H9 (cell line): Measurements from ENCODE around the gene MSL1. TPM values are rescaled to one million over a fixed set of nuclear protein-coding genes. Genes with fewer than 3 reads are reported as not detected.

Source experiments
- DNase-seq: peaks from one replicate; pipeline ENCODE4 v3.0.0-alpha.2; 2017
- H2AFZ ChIP-seq: one replicate; pipeline ENCODE4 v1.6.1; 2013; ENCODE audit warnings: mild to moderate bottlenecking, low read length, control low read depth, moderate library complexity
- H2AK5ac ChIP-seq: 2 replicates; pipeline ENCODE4 v1.6.1; 2013; ENCODE audit warnings: low read length, control low read depth, mixed read lengths; ENCODE audit not compliant: insufficient read length
- H2BK120ac ChIP-seq: one replicate; pipeline ENCODE4 v1.6.1; 2013; ENCODE audit warnings: low read depth, mild to moderate bottlenecking, low read length, control low read depth, inconsistent platforms; ENCODE audit not compliant: poor library complexity, severe bottlenecking
- H2BK12ac ChIP-seq: 2 replicates; pipeline ENCODE4 v1.6.1; 2013; ENCODE audit warnings: low read length, control low read depth, mixed read lengths, low read depth; ENCODE audit not compliant: insufficient read length
- H2BK15ac ChIP-seq: 2 replicates; pipeline ENCODE4 v1.6.1; 2013; ENCODE audit warnings: low read depth, low read length, control low read depth
- H2BK20ac ChIP-seq: one replicate; pipeline ENCODE4 v1.6.1; 2013; ENCODE audit warnings: low read depth, mild to moderate bottlenecking, low read length, control low read depth, inconsistent platforms; ENCODE audit not compliant: poor library complexity, severe bottlenecking
- H2BK5ac ChIP-seq: 2 replicates; pipeline ENCODE4 v1.6.1; 2013; ENCODE audit warnings: low read length, control low read depth, mixed read lengths; ENCODE audit not compliant: insufficient read length
- H3K14ac ChIP-seq: 2 replicates; pipeline ENCODE4 v1.6.1; 2013; ENCODE audit warnings: low read length, control low read depth; ENCODE audit not compliant: insufficient read depth
- H3K18ac ChIP-seq: 2 replicates; pipeline ENCODE4 v1.6.1; 2013; ENCODE audit warnings: low read depth, mild to moderate bottlenecking, mixed read lengths, low read length, control low read depth; ENCODE audit not compliant: insufficient read length
- H3K23ac ChIP-seq: 2 replicates; pipeline ENCODE4 v1.6.1; 2013; ENCODE audit warnings: low read length, control low read depth, mixed read lengths, low read depth; ENCODE audit not compliant: insufficient read length
- H3K23me2 ChIP-seq: 2 replicates; pipeline ENCODE4 v1.6.1; 2013; ENCODE audit warnings: low read depth, mild to moderate bottlenecking, mixed read lengths, low read length, control low read depth; ENCODE audit not compliant: insufficient read length, poor library complexity, severe bottlenecking
- H3K27ac ChIP-seq: 2 replicates; pipeline ENCODE4 v1.5.1; 2013; ENCODE audit warnings: low read length, control low read depth, mixed read lengths, low read depth; ENCODE audit not compliant: insufficient read length
- H3K27me3 ChIP-seq: 2 replicates; pipeline ENCODE4 v1.6.1; 2013; ENCODE audit warnings: low read length, control low read depth, inconsistent platforms; ENCODE audit not compliant: insufficient read depth
- H3K4ac ChIP-seq: 2 replicates; pipeline ENCODE4 v1.6.1; 2013; ENCODE audit warnings: low read depth, mild to moderate bottlenecking, control low read depth, inconsistent platforms, low read length, moderate library complexity
- H3K4me1 ChIP-seq: 2 replicates; pipeline ENCODE4 v1.6.1; 2013; ENCODE audit warnings: low read length, control low read depth, inconsistent platforms; ENCODE audit not compliant: insufficient read depth
- H3K4me2 ChIP-seq: 2 replicates; pipeline ENCODE4 v1.6.1; 2013; ENCODE audit warnings: low read length, control low read depth, mixed read lengths; ENCODE audit not compliant: insufficient read length, insufficient read depth
- H3K56ac ChIP-seq: 2 replicates; pipeline ENCODE4 v1.6.1; 2013; ENCODE audit warnings: low read depth, mild to moderate bottlenecking, mixed read lengths, low read length, control low read depth; ENCODE audit not compliant: insufficient read length
- H3K79me1 ChIP-seq: 2 replicates; pipeline ENCODE4 v1.6.1; 2013; ENCODE audit warnings: low read depth, mild to moderate bottlenecking, moderate library complexity, low read length, control low read depth, inconsistent platforms; ENCODE audit not compliant: insufficient read depth, poor library complexity, severe bottlenecking
- H3K79me2 ChIP-seq: 2 replicates; pipeline ENCODE4 v1.6.1; 2013; ENCODE audit warnings: low read length, control low read depth, inconsistent platforms; ENCODE audit not compliant: insufficient read depth
- H3K9ac ChIP-seq: 2 replicates; pipeline ENCODE4 v1.6.1; 2013; ENCODE audit warnings: low read length, control low read depth, mixed read lengths; ENCODE audit not compliant: insufficient read length; ENCODE audit errors: extremely low read depth
- H3K9me3 ChIP-seq: one replicate; pipeline ENCODE4 v1.6.1; 2013; ENCODE audit warnings: low read depth, low read length, inconsistent platforms; ENCODE audit not compliant: control insufficient read depth
- H3T11ph ChIP-seq: one replicate; pipeline ENCODE4 v1.6.1; 2013; ENCODE audit warnings: mild to moderate bottlenecking, low read length, control low read depth, inconsistent platforms
- H4K20me1 ChIP-seq: one replicate; pipeline ENCODE4 v1.6.1; 2013; ENCODE audit not compliant: control insufficient read depth, insufficient read length, insufficient read depth
- H4K5ac ChIP-seq: 2 replicates; pipeline ENCODE4 v1.6.1; 2013; ENCODE audit warnings: low read depth, mild to moderate bottlenecking, mixed read lengths, low read length, control low read depth; ENCODE audit not compliant: insufficient read length
- H4K8ac ChIP-seq: replicated peaks from 2 replicates; pipeline ENCODE4 v1.6.1; 2013; ENCODE audit warnings: low read length, control low read depth, mixed read lengths, low read depth; ENCODE audit not compliant: insufficient read length
- H4K91ac ChIP-seq: 2 replicates; pipeline ENCODE4 v1.6.1; 2013; ENCODE audit warnings: low read depth, mild to moderate bottlenecking, moderate library complexity, mixed read lengths, low read length, control low read depth; ENCODE audit not compliant: insufficient read length
- H3K27ac Mint-ChIP-seq, 3 experiments: 2 replicates in 2 of 3; 3 replicates in 1 of 3; pipeline ENCODE4 v1.8.0; 2020 to 2021; ENCODE audit warnings: mixed read lengths in 3 of 3, mild to moderate bottlenecking in 1 of 3, moderate library complexity in 1 of 3
- H3K27me3 Mint-ChIP-seq: 2 replicates; pipeline ENCODE4 v1.8.0; 2021; ENCODE audit warnings: low read depth, mild to moderate bottlenecking, moderate library complexity, mixed read lengths
- H3K36me3 Mint-ChIP-seq, 3 experiments: 2 replicates in 2 of 3; 3 replicates in 1 of 3; pipeline ENCODE4 v1.8.0; 2020 to 2021; ENCODE audit warnings: low read depth in 3 of 3, mixed read lengths in 3 of 3; ENCODE audit not compliant: insufficient read depth in 1 of 3
- H3K4me1 Mint-ChIP-seq, 2 experiments: 2 replicates each; pipeline ENCODE4 v1.8.0; 2020; ENCODE audit warnings: mixed read lengths in 2 of 2
- H3K4me3 Mint-ChIP-seq, 2 experiments: 2 replicates in 1 of 2; 3 replicates in 1 of 2; pipeline ENCODE4 v1.8.0; 2020 to 2021; ENCODE audit warnings: mild to moderate bottlenecking in 2 of 2, mixed read lengths in 2 of 2, moderate library complexity in 1 of 2
- H3K9me3 Mint-ChIP-seq, 2 experiments: 2 replicates in 1 of 2; 3 replicates in 1 of 2; pipeline ENCODE4 v1.8.0; 2020; ENCODE audit warnings: mild to moderate bottlenecking in 2 of 2, mixed read lengths in 2 of 2, moderate library complexity in 1 of 2
- WGBS: extraction: QIAGEN DNeasy Blood & Tissue Kit; methylation state at CpG from one replicate; pipeline ENCODE4 v1.1.7; 2013; ENCODE audit warnings: missing lambda C conversion rate, low lambda C conversion rate, mixed read lengths; ENCODE audit not compliant: insufficient read length; ENCODE audit errors: extremely low coverage; 5-methylcytosine and 5-hydroxymethylcytosine counted together
- total RNA-seq: library from RNA; stranded (reverse); gene quantifications from 2 replicates; pipeline ENCODE4 v1.2.1, GENCODE V29; 2021
- TF ChIP-seq, protein P1 (sequence below): fragments of 200-600 bp; sonication (generic); conservative IDR thresholded peaks from 3 replicates; pipeline ENCODE4 v1.8.0; 2021; ENCODE audit warnings: antibody characterized with exemption, mild to moderate bottlenecking

MSL1 gene
- total RNA-seq, 1 experiment from 2014 or later: 105 TPM

DNA sequence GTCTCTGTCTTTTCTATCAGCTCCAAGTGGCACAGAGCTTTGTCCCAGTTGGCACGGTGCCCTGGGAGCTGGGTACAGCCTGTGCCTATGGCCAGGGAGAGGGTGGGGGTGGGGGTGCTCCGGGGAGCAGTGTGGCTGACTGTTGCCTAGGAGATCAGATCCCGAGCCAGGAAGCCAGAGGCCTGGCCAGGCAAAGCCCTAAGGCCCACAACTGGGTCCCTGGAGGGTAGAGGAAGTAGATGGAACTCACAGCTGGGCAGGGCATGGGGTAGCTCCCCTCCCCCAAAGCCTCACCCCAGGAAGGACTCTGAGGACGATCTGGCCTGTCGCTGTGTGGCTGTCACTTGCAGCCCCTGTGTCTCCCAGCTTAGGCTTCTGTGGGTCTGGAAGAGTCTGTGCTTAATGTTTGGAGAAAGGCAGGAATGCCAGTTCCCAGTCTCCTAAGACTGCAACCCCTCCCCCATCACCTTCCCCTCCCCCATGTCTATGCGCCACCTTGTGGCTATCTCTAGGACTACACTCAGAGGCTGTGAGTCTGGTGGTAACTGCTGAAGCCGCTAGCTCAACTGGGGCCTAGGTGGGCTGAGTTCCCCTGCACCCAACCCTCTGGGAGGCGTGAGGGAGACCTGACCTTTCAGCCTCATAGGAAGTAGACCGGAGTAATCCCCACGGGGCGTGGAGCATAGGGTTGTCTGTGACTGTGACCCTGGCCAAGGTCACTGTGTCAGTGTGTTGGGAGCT is 46.4 kb upstream of the MSL1 start:
- Histone ChIP-seq H3K4me1 (peaks cover 10% of the 10 kb centered on the region; the same call in 1 of the 2 replicates), H2BK12ac (no peak overlapping the region), H3K56ac (no peak overlapping the region), H4K8ac (no peak overlapping the region), H2BK120ac (no peak overlapping the region), H3K14ac (no peak overlapping the region; the same call in 1 of the 2 replicates), H2AK5ac (no peak overlapping the region), H3K18ac (no peak overlapping the region), H3K27me3 (no peaks in the 10 kb centered on the region), H3K79me1 (no peaks in the 10 kb centered on the region), H3K4me2 (peak overlapping the region; percentile 3), H2BK20ac (no peak overlapping the region), H4K91ac (no peak overlapping the region), H3K23ac (no peak overlapping the region), H3K9me3 (no peaks in the 10 kb centered on the region), H2BK15ac (no peak overlapping the region), H3K9ac (no peak overlapping the region), H3K79me2 (no peaks in the 10 kb centered on the region), H2AFZ (no peak overlapping the region), H2BK5ac (no peak overlapping the region), H3K4ac (no peak overlapping the region), H4K20me1 (no peaks in the 10 kb centered on the region), H3T11ph (no peak overlapping the region), H4K5ac (no peak overlapping the region), H3K23me2 (no peaks in the 10 kb centered on the region), H3K27ac (no peak overlapping the region)
- Mint-ChIP-seq H3K4me3 (peak overlapping the region in 1 of 2 experiments; percentile 38; a peak in 1 of 5 replicates), H3K27me3 (no peaks in the 10 kb centered on the region; the same call in 1 of the 2 replicates), H3K36me3 (peaks cover 0 to 7% (median 4%) of the 10 kb centered on the region in 3 experiments; a peak in 2 of 7 replicates), H3K27ac (peak overlapping the region in 1 of 3 experiments; percentile 89; a peak in 4 of 7 replicates), H3K9me3 (no peaks in the 10 kb centered on the region), H3K4me1 (peaks cover 34 to 53% of the 10 kb centered on the region in 2 experiments)
- TF ChIP-seq, protein P1, sequence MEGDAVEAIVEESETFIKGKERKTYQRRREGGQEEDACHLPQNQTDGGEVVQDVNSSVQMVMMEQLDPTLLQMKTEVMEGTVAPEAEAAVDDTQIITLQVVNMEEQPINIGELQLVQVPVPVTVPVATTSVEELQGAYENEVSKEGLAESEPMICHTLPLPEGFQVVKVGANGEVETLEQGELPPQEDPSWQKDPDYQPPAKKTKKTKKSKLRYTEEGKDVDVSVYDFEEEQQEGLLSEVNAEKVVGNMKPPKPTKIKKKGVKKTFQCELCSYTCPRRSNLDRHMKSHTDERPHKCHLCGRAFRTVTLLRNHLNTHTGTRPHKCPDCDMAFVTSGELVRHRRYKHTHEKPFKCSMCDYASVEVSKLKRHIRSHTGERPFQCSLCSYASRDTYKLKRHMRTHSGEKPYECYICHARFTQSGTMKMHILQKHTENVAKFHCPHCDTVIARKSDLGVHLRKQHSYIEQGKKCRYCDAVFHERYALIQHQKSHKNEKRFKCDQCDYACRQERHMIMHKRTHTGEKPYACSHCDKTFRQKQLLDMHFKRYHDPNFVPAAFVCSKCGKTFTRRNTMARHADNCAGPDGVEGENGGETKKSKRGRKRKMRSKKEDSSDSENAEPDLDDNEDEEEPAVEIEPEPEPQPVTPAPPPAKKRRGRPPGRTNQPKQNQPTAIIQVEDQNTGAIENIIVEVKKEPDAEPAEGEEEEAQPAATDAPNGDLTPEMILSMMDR: peak; percentile 87
- peak; percentile 90 for DNase-seq
- no CpG with 5 or more reads among the region's 11 CpGs for WGBS
